ENCODE measurements around the gene MEIOSIN.

MEIOSIN gene

GRCh38 chr19:45772912-45773311 is 39.7 kb downstream of the MEIOSIN start:
- DNase-seq: no peak
- no peaks in the 10 kb centered on the region for H3K27me3 ChIP-seq (ENCODE audit: insufficient read depth, low read depth, severe bottlenecking)
- H3K27ac ChIP-seq: no peak overlapping the region
- peaks cover 8% of the 10 kb centered on the region; the same call in 1 of the 2 replicates for H3K36me3 ChIP-seq
- no peaks in the 10 kb centered on the region for H3K9me3 ChIP-seq (ENCODE audit: severe bottlenecking)
- H3K4me3 ChIP-seq (ENCODE audit: low read depth, low read length): no peak overlapping the region
- no peak for TF ChIP-seq CTCF (IDR thresholded peaks at IDR 0.05; ENCODE audit: low read depth, low read length)

- no peak for DNase-seq
- TF ChIP-seq CTCF (IDR thresholded peaks at IDR 0.05; ENCODE audit: low read depth, low read length): no peak
- H3K36me3 ChIP-seq: peaks cover 8% of the 10 kb centered on the region; the same call in 1 of the 2 replicates
- no peak overlapping the region for H3K27ac ChIP-seq
- H3K27me3 ChIP-seq (ENCODE audit: insufficient read depth, low read depth, severe bottlenecking): no peaks in the 10 kb centered on the region
- H3K4me3 ChIP-seq (ENCODE audit: low read depth, low read length): no peak overlapping the region
- H3K9me3 ChIP-seq (ENCODE audit: severe bottlenecking): no peaks in the 10 kb centered on the region
These were observed 40.1 kb downstream of the MEIOSIN start for GRCh38 chr19:45773384-45773783.

GRCh38 chr19:45774765-45775164 is 41.5 kb downstream of the MEIOSIN start:
- Histone ChIP-seq H3K27ac (no peak overlapping the region), H3K4me3 (ENCODE audit: low read depth, low read length) (no peak overlapping the region), H3K27me3 (ENCODE audit: insufficient read depth, low read depth, severe bottlenecking) (no peaks in the 10 kb centered on the region), H3K9me3 (ENCODE audit: severe bottlenecking) (no peaks in the 10 kb centered on the region), H3K36me3 (peaks cover 11% of the 10 kb centered on the region; the same call in 1 of the 2 replicates)
- no peak; the same call in 1 of the 2 replicates for TF ChIP-seq CTCF (IDR thresholded peaks at IDR 0.05; ENCODE audit: low read depth, low read length)
- DNase-seq: no peak

GRCh38 chr19:45777395-45777961 is 44.2 kb downstream of the MEIOSIN start:
- H3K4me3 ChIP-seq (ENCODE audit: low read depth, low read length): no peak overlapping the region
- no peak for DNase-seq
- no peaks in the 10 kb centered on the region for H3K27me3 ChIP-seq (ENCODE audit: insufficient read depth, low read depth, severe bottlenecking)
- TF ChIP-seq CTCF (IDR thresholded peaks at IDR 0.05; ENCODE audit: low read depth, low read length): no peak
- H3K27ac ChIP-seq: no peak overlapping the region
- no peaks in the 10 kb centered on the region for H3K9me3 ChIP-seq (ENCODE audit: severe bottlenecking)
- H3K36me3 ChIP-seq: peaks cover 11% of the 10 kb centered on the region; the same call in 1 of the 2 replicates

- DNase-seq: no peak
- Histone ChIP-seq H3K27me3 (ENCODE audit: insufficient read depth, low read depth, severe bottlenecking) (no peaks in the 10 kb centered on the region), H3K36me3 (peaks cover 11% of the 10 kb centered on the region; the same call in 1 of the 2 replicates), H3K9me3 (ENCODE audit: severe bottlenecking) (no peaks in the 10 kb centered on the region), H3K27ac (no peak overlapping the region), H3K4me3 (ENCODE audit: low read depth, low read length) (no peak overlapping the region)
- TF ChIP-seq CTCF (IDR thresholded peaks at IDR 0.05; ENCODE audit: low read depth, low read length): no peak
These were observed 44.9 kb downstream of the MEIOSIN start for GRCh38 chr19:45778010-45778661.
